ENCODE results near the gene KIAA1549. TPM values are rescaled to one million over a fixed set of nuclear protein-coding genes. Genes with fewer than 3 reads are reported as not detected.

KIAA1549 gene
- total and polyA plus RNA-seq, 4 donors, result 0.13 to 0.89 (median 0.42) TPM

DNA sequence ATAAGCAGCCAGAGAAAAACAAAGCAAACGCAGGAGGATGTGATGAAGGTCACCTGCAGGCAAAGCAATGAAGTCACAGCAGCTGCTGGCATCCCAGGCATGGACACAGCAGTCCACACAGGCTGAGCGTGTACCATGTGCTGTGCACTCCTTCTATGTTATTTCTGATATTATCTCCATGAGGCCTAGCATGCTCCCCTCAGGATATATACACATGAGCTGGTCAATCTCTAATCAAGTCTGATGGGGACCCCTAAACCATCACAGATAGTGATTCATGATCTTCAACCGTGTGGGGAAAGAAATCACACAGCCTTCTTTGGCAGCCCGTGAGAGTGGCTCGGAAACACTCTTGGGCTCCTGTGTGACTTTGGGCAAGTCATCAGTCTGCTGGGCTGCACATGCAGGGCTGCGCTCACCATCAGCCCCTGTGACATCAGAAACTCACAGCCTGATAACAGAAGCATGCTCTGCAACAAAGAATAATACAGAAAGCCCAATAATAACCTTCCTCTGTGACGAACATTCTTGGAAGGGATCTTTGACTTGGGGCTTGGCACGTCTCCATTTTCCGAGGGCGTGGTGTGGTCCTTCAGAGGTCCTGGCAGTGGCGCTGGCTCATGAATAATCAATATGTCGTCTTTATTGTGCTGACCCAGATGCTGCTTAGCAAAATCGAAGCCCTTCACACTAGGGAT is 100.2 kb downstream of the KIAA1549 start:
- H3K27me3 ChIP-seq (ENCODE audit: control insufficient read depth in 4 of 4, insufficient read depth in 4 of 4, low read length in 3 of 4), result no peaks in the 10 kb centered on the region
- no peaks in the 10 kb centered on the region for H3K4me1 ChIP-seq (ENCODE audit: control insufficient read depth in 4 of 4, insufficient read depth in 4 of 4, low read length in 3 of 4)
- no peaks in the 10 kb centered on the region for H3K36me3 ChIP-seq (ENCODE audit: control insufficient read depth in 4 of 4, insufficient read depth in 3 of 4, low read depth in 1 of 4, low read length in 3 of 4)
- H3K27ac ChIP-seq (ENCODE audit: low read depth in 1 of 2, low read length in 2 of 2), result no peak overlapping the region
- no peak for DNase-seq (ENCODE audit: low spot score)
- TF ChIP-seq EGR1 (IDR thresholded peaks at IDR 0.05; ENCODE audit: low read depth in 2 of 2) (no peak), SP1 (IDR thresholded peaks at IDR 0.05) (no peak), JUND (IDR thresholded peaks at IDR 0.05) (no peak), GABPA (IDR thresholded peaks at IDR 0.05 in 1 of 2, conservative IDR thresholded peaks at IDR 0.05 in 1 of 2) (no peak), NR2F2 (IDR thresholded peaks at IDR 0.05) (no peak), HNF4A (conservative IDR thresholded peaks at IDR 0.05) (no peak)
- TF ChIP-seq, protein P1, sequence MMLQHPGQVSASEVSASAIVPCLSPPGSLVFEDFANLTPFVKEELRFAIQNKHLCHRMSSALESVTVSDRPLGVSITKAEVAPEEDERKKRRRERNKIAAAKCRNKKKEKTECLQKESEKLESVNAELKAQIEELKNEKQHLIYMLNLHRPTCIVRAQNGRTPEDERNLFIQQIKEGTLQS (IDR thresholded peaks at IDR 0.05), result no peak
- TF ChIP-seq, protein P2, sequence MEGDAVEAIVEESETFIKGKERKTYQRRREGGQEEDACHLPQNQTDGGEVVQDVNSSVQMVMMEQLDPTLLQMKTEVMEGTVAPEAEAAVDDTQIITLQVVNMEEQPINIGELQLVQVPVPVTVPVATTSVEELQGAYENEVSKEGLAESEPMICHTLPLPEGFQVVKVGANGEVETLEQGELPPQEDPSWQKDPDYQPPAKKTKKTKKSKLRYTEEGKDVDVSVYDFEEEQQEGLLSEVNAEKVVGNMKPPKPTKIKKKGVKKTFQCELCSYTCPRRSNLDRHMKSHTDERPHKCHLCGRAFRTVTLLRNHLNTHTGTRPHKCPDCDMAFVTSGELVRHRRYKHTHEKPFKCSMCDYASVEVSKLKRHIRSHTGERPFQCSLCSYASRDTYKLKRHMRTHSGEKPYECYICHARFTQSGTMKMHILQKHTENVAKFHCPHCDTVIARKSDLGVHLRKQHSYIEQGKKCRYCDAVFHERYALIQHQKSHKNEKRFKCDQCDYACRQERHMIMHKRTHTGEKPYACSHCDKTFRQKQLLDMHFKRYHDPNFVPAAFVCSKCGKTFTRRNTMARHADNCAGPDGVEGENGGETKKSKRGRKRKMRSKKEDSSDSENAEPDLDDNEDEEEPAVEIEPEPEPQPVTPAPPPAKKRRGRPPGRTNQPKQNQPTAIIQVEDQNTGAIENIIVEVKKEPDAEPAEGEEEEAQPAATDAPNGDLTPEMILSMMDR (IDR thresholded peaks at IDR 0.05; ENCODE audit: low read depth, low read length, missing input control), result no peak
- TF ChIP-seq, protein P3, sequence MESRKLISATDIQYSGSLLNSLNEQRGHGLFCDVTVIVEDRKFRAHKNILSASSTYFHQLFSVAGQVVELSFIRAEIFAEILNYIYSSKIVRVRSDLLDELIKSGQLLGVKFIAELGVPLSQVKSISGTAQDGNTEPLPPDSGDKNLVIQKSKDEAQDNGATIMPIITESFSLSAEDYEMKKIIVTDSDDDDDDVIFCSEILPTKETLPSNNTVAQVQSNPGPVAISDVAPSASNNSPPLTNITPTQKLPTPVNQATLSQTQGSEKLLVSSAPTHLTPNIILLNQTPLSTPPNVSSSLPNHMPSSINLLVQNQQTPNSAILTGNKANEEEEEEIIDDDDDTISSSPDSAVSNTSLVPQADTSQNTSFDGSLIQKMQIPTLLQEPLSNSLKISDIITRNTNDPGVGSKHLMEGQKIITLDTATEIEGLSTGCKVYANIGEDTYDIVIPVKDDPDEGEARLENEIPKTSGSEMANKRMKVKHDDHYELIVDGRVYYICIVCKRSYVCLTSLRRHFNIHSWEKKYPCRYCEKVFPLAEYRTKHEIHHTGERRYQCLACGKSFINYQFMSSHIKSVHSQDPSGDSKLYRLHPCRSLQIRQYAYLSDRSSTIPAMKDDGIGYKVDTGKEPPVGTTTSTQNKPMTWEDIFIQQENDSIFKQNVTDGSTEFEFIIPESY (IDR thresholded peaks at IDR 0.05), result no peak
- no peak overlapping the region for H3K4me3 ChIP-seq (ENCODE audit: low read depth in 1 of 3, low read length in 3 of 3)
- H3K9me3 ChIP-seq (ENCODE audit: control insufficient read depth in 4 of 4, low read length in 3 of 4), result no peaks in the 10 kb centered on the region
- 91% methylated on average over 13 of the region's 13 CpGs for WGBS
- no peak overlapping the region for H3K9ac ChIP-seq (ENCODE audit: low read depth in 1 of 2, low read length in 2 of 2)

DNA sequence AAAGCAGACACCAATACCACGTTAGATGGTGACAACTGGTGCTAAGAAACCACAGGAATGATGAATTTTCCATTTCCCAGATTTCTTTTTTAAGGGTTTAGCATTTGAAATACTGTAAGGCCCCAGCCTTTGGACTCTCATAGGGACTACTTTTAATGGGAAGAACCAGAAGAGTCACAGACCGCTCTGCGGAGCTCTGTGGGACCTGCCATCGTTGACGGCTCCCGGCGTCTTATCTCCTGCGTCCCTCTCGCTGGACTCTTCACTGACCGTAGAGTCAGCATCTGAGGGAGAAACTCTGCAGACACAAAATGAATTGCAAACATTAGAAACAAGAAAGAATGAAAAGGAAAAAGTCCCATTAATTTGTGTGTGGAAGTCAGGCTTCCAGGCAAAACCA is 101.8 kb downstream of the KIAA1549 start:
- Histone ChIP-seq H3K36me3 (ENCODE audit: control insufficient read depth in 4 of 4, insufficient read depth in 3 of 4, low read depth in 1 of 4, low read length in 3 of 4) (no peaks in the 10 kb centered on the region), H3K9ac (ENCODE audit: low read depth in 1 of 2, low read length in 2 of 2) (no peak overlapping the region), H3K27ac (ENCODE audit: low read depth in 1 of 2, low read length in 2 of 2) (no peak overlapping the region), H3K4me3 (ENCODE audit: low read depth in 1 of 3, low read length in 3 of 3) (no peak overlapping the region), H3K9me3 (ENCODE audit: control insufficient read depth in 4 of 4, low read length in 3 of 4) (no peaks in the 10 kb centered on the region), H3K27me3 (ENCODE audit: control insufficient read depth in 4 of 4, insufficient read depth in 4 of 4, low read length in 3 of 4) (no peaks in the 10 kb centered on the region), H3K4me1 (ENCODE audit: control insufficient read depth in 4 of 4, insufficient read depth in 4 of 4, low read length in 3 of 4) (no peaks in the 10 kb centered on the region)
- TF ChIP-seq GABPA (IDR thresholded peaks at IDR 0.05 in 1 of 2, conservative IDR thresholded peaks at IDR 0.05 in 1 of 2) (no peak), RXRA (IDR thresholded peaks at IDR 0.05) (no peak), FOXA1 (IDR thresholded peaks at IDR 0.05) (no peak), HNF4G (IDR thresholded peaks at IDR 0.05) (no peak), YY1 (IDR thresholded peaks at IDR 0.05) (no peak), HNF4A (conservative IDR thresholded peaks at IDR 0.05) (no peak), FOXA2 (IDR thresholded peaks at IDR 0.05) (no peak)
- TF ChIP-seq, protein P3 (IDR thresholded peaks at IDR 0.05), result no peak
- TF ChIP-seq, protein P4, sequence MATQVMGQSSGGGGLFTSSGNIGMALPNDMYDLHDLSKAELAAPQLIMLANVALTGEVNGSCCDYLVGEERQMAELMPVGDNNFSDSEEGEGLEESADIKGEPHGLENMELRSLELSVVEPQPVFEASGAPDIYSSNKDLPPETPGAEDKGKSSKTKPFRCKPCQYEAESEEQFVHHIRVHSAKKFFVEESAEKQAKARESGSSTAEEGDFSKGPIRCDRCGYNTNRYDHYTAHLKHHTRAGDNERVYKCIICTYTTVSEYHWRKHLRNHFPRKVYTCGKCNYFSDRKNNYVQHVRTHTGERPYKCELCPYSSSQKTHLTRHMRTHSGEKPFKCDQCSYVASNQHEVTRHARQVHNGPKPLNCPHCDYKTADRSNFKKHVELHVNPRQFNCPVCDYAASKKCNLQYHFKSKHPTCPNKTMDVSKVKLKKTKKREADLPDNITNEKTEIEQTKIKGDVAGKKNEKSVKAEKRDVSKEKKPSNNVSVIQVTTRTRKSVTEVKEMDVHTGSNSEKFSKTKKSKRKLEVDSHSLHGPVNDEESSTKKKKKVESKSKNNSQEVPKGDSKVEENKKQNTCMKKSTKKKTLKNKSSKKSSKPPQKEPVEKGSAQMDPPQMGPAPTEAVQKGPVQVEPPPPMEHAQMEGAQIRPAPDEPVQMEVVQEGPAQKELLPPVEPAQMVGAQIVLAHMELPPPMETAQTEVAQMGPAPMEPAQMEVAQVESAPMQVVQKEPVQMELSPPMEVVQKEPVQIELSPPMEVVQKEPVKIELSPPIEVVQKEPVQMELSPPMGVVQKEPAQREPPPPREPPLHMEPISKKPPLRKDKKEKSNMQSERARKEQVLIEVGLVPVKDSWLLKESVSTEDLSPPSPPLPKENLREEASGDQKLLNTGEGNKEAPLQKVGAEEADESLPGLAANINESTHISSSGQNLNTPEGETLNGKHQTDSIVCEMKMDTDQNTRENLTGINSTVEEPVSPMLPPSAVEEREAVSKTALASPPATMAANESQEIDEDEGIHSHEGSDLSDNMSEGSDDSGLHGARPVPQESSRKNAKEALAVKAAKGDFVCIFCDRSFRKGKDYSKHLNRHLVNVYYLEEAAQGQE (IDR thresholded peaks at IDR 0.05), result no peak
- no peak for DNase-seq (ENCODE audit: low spot score)
- WGBS, result 90% methylated on average over 10 of the region's 10 CpGs
